NCI-H748 (cell line): ENCODE data around the gene ZC3H12A.

ENCODE experiments used
- DNase-seq: peaks from one replicate; lab custom pipeline; 2025; ENCODE audit not compliant: unreplicated experiment; lab: John Stamatoyannopoulos, UW

ZC3H12A gene

DNA sequence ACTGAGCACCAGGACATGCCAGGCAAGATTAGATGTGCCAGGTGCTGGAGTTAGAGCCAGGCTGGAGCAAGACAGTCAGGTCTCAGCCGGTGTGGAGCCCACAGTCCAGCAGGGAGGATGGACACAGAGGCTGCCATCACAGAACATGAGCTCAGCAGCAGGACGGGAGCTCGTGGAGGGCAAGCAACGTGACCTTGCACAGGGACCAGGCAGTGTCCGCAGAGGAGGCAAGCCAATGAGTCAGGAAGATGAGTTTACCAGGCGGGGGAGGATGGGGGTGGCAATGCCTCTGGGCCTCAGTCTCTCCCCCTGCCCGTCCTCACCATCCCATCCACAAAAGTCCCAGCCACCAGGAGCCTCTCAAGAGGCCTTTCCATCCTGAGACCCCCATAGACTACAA is 20.7 kb upstream of the ZC3H12A start:
- DNase-seq: no peak

DNA sequence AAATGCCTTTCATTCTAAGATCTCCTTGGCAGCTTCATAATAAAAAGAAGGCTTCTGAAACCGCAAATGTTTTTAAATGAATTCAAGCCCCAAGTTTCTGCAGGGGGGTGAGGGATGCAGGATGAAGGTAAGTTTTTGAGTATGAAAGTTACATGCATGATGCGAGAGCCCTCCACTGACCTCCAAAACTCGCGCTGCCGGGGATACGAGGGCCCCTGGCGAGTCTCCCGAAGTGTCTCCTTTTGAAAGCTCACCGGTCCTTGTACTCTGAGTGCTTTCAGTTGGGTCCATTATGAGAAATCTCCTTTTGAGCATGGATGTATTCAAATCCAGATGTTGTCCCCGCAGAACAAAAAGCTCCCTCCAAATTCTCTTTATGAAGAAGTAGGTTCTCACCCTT is 18.9 kb upstream of the ZC3H12A start:
- no peak for DNase-seq

DNA sequence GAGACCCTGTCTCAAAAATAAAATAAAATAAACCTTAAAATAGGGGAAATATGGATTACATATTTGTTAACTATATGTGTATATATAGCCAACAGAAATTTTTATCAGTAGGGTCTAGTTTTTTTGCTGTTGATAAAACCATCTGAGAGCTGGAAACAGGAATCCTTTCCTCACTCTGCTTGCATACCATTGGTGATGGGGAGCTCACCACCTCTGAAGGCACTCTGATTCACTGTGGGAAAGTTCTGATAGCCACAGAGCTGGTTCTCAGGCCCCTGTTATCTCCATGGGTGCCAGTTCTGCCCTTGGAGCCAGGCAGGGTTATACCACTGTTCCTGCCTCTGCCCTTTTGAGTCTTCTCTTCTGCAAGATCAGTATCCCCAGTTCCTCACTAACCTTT is 17.8 kb upstream of the ZC3H12A start:
- DNase-seq: no peak

DNA sequence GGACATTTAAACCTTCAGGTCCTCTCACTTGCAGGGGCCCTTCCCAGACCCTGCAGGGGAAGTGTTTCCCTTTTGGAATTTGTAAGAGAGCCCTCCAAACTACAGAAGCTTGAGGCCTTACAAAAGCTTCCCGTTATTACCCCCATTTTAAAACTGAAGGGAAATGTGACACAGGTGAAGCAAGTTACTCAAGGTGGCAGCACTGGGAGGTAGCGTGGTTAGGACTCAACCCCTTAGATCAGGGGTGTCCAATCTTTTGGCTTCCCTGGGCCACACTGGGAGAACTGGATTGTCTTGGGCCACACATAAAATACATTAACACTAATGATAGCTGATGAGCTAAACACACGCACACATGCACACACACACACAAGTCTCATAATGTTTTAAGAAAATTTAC is 15.8 kb upstream of the ZC3H12A start:
- no peak for DNase-seq

DNA sequence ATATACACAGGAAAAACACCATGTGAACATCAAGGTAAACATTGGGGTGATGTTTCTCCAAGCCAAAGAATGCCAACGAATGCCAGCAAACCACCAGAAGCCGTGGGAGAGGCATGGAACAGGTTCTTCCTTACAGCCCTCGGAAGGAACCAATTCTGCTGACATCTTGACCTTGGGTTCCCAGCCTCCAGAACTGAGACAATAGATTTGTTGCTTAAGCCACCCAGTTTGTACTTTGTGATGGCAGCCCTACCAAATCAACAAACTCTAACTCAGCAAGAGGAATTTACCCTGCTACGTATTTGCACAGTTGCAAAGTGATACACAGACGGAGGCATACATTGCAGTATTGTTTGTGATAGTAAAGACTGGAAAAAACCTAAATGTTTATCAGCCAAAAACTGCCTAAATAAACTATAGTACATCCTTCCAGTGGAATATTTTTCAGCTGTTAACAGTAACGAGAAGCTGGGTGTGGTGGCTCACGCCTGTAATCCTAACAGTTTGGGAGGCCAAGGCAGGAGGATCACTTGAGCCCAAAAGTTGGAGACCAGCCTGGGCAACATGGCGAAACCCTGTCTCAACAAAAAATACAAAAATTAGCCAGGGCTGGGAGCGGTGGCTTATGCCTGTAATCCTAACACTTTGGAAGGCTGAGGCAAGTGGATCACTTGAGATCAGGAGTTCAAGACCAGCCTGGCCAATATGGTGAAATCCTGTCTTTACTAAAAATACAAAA is 12.5 kb upstream of the ZC3H12A start:
- no peak for DNase-seq

DNA sequence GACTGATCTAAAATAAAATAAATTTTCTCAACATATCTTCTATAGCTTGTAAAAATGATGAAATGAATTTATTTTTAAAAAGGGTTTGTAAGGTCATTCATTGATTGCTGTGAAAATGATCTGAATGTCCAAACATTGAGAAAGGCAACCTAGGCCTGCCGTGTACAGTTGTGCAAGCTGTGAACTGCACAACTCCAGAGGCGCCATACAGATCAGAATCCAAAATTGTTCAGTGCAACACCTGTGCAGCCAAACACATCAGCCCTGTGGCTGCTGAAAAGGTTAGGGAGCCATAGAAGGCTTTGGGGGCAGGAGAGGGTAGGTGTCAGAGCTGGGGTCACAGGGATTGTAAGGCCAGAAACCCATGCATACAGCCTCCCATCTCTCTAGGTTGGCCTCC is 9.9 kb upstream of the ZC3H12A start:
- no peak for DNase-seq

DNA sequence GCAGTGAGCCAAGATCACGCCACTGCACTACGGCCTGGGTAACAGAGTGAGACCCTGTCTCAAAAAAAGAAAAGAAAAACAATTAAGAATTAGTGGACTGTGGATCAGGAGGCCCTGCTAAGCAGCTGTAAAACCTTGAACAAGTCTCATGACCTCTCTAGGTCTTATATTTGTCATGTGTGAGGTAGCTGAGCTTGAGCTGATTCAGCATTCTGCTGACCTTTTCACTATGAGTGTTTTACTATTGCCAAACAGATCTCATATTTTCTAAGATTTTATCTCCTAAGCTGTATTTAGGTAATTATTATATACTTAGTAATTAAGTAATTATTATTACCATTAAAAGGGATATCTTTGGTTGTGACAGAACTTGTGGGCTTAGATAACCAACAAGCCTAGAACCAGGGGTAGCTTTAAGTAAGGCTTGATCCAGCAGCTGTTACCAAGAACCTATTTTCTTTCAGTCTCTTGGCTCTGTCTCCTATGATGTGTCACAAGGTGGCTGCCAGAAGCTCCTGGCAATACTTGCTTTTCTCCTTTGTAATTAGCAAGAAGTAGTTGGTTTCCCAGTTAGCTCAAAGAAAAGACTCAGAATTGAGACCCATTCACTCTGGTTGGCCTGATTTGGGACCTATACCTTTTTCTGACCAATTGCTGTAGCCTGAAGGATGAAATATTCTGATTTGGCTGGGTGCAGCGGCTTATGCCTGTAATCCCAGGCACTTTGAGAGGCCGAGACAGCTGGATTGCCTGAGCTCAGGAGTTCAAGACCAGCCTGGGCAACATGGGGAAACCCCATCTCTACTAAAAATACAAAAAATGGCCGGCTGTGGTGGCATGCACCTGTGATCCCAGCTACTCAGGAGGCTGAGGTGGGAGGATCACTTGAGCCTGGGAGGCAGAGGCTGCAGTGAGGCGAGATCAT is 8.5 kb upstream of the ZC3H12A start:
- no peak for DNase-seq

DNA sequence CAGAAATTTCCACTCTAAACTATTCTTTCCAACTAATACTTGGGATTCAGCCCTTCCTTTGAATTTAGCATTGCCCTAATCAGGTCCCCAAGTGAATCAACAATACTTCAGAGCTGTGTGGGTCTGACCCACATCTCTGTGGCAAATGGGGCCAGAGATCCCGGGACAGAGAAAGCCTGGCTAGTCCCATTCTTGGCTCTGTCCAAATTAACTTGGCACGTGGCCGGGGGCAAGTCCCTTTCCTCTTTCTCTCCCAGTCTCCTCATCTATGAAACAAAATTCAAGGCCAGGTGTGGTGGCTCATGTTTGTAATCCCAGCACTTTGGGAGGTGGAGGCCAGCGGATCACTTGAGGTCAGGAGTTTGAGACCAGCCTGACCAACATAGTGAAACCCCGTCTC is 6.3 kb upstream of the ZC3H12A start:
- no peak for DNase-seq

DNA sequence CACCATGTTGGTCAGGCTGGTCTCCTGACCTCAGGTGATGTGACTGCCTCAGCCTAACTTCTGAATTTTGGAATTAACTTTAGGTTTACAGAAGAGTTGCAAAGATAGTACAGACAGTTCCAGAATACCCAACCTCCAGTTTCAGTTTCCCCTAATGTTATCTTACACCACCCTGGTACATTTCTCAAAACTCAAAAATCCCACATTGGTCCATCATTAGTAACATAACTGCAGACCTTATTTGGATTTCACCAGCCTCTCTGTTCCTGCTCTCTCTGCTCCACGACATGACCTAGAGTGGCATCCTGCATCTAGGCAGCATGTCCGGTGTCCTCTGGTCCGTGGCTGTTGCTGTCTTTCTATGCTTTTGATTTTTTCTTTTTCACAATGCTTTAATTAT is 5.0 kb upstream of the ZC3H12A start:
- no peak for DNase-seq

DNA sequence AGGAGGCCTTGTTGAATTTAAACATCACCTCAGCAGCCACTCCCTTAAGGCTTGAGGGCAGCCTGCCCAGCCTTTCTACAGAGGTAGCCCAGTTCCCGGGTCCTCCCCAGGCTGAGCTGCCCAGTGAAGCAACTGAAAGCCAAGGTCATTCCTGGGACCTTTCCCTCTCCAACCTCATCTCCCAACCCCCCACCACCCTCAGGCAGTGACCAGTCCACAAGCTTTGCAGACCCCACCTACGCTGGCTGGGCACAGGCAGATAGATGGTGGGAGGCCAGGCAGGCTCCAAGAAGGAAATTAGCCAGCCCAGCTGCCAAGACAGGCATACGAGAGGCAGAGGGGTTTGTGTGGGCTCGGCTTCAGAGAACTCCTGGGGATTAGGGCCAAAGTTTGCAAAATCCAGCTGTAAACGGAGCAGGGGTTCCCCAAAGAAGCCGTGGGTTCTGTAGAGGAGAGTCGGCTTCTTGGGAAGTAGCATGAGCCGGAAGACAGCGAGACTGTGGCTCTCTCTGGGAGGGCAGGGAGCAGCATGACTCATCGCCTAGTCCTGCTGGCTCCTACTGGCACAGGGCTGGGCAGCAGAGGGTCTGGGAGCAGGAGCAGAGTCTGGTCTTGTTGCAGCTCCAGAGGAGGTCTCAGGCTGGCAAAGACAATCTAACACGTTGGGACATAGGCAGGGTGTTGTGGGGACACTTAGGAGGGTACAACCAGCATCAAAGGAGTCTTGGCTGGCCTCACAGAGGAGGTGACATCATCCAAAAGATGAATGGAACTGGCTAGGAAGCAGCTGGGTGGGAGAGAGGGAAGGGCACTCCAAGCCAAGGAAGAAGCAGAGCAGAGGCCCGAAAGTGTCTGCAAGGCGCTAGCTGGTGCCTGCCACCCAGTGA is 2.8 kb upstream of the ZC3H12A start:
- DNase-seq: no peak

DNA sequence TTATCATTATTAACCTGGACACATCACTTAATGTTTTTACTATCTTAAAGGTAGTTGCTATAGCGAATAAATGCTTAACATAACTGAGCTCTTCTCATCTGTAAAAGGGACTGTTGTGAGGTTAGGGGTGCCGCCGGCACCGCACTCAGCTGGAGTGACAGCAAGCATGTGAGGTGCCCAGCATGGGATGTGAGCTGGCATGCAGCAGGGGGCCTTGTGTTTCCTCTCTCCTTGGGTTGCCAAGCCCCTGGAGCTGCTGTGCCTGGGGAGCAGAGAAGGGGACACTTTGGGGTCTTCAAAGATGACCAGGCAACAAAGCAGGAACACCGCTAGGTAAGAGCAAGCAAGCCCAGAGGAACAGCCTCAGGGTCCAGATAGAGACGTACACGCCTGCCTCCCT is 2.1 kb upstream of the ZC3H12A start:
- DNase-seq: no peak

DNA sequence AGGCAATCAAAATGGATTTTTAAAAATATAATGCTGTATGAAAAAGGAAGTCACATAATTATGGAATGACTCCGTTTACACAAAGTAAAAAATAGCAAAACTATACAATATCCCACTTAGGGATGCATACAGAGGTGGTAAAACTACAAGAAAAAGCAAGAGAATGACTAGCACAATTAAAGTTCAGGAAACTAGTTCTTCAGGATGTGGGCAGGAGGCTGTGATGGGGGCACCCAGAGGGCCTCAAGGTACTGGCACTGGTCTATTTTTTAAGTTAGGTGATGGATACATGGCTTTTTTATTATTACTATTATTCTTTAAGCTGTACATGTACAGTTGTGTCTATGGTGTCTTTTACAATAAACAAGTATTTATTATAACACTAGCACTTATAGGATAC is 1.4 kb upstream of the ZC3H12A start:
- DNase-seq: no peak

DNA sequence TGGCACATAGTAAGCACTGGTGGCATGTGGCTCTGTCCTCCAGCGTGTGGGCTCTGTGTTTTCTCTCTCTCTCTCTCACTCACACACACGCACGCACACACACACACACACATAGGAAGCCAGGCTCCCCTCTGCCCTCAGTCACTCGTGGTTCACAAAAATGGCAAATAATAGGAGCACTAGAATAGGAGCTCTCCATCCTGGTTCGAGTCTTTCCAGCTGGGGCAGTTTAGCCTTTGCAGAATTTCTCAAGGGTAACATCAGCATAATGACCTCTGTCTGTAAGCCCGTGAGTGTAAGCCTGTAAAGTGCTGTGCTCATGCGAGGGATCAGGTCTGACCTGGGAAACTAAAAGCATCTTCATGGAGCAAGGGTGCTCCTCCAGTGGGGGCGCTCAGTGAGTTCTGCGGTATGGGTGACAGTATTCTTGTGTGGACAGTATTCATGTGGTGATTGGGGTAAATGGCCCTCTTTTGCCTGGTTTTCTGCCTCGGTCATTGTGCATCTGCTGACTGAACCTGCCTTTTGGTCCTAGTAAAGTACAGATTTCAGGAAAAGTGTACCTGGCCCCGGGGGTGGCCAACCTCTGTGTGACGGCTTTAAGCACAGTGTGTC is 842 bp upstream of the ZC3H12A start:
- DNase-seq: no peak

DNA sequence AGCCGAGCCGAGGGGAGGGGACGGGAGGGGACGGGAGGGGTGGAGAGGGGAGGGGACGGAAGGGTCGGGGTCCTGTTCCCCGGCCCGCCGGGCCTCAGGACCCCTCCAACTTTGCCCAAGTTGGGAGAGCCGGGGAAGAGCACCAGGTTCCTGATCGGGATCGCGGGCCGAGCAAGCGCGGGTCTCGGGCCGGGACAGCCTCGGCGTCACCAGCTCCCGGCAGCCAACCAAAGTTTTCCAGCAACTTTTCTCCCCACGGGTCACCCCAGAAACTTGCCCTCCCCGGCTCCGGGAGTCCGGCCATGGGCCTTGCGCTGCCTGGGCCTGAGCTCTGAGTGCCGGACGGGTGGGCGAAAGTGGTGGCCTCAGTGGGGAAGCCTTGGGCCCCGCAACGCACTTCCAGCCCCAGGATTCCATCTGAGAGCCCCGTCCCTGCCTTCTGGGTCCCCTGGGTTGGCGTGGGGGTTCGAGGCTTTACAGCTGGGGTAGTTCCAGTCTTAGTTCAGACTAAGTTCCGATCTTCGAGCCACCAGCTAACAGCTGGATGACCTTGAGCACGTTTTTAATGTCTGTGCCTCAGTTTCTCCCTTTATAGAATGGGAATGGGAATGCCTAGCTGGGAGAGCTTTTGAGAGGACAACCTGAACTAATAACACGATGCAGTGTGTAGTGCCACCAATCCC is 458 bp downstream of the ZC3H12A start:
- DNase-seq: no peak

DNA sequence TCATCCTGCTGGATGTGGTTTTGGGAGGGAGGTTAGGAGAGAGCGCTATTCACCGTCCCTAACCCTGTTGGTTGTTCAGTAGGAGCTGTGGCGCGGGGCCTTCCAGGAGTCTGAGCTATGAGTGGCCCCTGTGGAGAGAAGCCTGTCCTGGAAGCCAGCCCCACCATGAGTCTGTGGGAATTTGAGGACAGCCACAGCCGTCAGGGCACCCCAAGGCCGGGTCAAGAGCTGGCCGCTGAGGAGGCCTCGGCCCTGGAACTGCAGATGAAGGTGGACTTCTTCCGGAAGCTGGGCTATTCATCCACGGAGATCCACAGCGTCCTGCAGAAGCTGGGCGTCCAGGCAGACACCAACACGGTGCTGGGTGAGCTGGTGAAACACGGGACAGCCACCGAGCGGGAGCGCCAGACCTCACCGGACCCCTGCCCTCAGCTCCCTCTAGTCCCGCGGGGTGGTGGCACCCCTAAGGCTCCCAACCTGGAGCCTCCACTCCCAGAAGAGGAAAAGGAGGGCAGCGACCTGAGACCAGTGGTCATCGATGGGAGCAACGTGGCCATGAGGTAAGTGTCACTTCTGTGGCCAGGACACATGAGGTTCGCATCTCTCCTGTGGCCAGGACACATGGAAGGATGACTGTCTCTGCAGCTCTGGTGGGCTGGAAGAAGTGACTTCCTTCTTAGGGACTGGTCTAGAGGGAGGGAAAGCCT is 1.2 kb downstream of the ZC3H12A start:
- DNase-seq: no peak

DNA sequence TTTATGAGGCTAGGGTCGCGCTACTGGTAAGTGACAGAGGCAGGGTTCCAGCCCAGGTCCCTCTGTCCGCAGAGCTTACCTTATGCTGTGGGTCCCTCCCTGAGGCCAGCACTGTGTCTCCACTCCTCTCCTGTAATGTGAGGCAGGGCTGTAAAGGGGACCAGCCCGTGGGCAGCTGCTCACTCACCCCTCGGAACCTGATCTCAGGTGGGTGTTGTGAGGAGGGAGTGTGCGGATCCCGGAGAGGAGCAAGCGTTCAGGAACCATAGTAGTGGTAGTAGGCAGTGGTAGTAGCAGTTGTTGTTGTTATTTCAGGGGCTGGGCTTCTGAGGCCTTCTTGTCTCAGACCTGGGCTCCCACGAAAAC is 1.7 kb downstream of the ZC3H12A start:
- DNase-seq: no peak

DNA sequence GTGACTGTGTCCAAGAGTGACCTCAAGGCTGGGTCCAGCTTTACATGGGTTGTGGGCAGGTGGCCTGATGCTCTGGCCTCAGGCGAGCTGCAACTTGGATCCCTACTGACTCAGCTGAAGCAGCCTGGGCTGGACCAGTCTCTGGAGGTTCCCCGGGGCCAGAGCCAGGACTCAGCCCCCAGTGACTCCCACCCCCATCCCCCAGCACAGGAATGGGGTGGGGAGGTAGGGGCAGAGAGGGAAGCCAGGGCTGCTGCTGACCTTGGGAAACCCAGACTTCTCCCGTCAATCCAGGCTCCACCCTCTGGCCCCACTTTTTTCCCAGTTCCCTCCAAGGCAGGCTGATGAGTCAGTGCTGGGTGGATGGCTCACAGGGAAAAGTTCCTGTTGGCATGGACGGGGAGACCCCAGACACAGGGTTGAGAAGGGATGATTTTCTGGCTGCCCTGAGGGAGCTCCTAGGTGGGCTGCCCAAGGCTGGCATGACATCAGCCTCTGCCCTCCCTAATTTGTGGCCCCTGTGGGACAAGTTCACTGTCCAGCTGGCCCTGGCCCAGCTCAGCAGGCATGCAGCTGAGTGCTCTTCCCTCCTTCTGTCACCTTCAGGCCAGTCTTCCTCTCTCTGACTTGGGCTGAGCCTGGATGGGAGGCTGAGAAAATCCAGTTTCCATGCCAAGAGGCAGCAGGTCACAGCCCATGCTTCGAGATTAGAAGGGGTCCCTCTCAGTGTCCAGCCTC is 2.2 kb downstream of the ZC3H12A start:
- DNase-seq: no peak

DNA sequence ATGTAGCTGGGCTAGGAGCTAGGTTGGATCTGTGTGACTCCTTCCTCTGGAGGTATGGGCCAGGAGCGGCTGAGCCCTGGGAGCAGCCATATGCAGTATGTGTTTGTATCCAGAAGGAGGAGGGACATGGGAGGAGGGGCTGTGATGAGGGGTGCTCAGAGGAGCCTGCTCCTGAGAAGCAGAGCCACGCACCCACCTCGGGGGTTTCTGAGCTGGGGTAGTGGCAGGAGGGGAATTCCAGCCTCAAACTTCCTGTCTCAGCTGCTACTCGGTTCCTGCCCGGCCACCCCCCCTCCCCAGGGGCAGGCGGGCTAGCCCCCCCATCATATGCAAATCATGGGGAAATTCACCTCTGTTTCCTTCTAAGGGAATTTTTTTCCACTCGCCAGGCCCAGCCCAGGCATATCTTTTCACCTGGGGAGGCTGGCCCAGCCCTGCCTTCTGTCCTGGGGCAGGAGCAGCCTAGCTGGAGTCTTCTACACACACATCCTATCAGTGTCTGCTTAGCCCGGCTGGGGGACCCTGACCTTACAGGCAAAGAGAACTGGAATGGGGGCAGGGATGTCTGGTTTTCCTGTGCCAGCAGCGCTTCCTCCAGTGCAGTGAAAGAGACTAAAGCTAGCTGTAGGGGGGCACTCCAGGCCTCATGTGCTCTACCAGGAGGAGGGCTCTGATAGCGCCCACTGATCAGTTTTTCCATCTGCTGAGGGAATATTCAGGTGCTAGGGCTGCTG is 3.0 kb downstream of the ZC3H12A start:
- DNase-seq: no peak

DNA sequence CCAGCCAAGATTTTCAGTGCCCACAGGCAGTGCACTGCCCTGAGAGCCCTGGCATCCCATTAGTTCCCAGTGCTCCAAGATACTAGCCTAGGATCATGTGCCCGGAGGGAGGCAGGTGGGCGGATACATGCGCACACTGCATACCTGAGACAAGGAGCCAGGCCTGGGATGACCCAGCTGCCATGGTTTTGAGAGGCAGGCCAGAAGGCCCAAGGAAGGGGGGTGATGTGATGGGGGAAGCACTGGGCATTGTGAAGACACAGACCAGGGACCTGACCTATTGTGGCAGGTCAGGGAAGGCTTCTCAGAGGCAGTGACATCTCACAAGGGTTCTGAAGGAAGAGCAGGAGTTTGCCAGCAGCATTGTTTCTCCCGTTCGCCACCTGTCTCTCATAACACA is 3.6 kb downstream of the ZC3H12A start:
- no peak for DNase-seq
